Endodermal cell (in vitro differentiated cells): ENCODE results near the gene ACAD9. TPM values are rescaled to one million over a fixed set of nuclear protein-coding genes. Genes with fewer than 3 reads are reported as not detected.

Experiments used
- DNase-seq: peaks from one replicate; pipeline ENCODE4 v3.0.0-alpha.2; 2017
- H3K27ac ChIP-seq: 2 replicates; pipeline ENCODE4 v1.5.1; 2013; ENCODE audit warnings: mild to moderate bottlenecking, low read depth, low read length, moderate library complexity
- H3K27me3 ChIP-seq: 2 replicates; pipeline ENCODE4 v1.6.1; 2013; ENCODE audit warnings: mild to moderate bottlenecking, low read length, moderate library complexity; ENCODE audit not compliant: insufficient read depth, control insufficient read depth, poor library complexity, severe bottlenecking
- H3K36me3 ChIP-seq: 2 replicates; pipeline ENCODE4 v1.7.0; 2013; ENCODE audit warnings: mild to moderate bottlenecking, low read length, moderate library complexity; ENCODE audit not compliant: control insufficient read depth, insufficient read depth
- H3K4me1 ChIP-seq: one replicate; pipeline ENCODE4 v1.7.0; 2013; ENCODE audit warnings: low read length; ENCODE audit not compliant: control insufficient read depth, insufficient read depth
- H3K4me3 ChIP-seq: 2 replicates; pipeline ENCODE4 v1.5.1; 2013; ENCODE audit warnings: mild to moderate bottlenecking, low read length, moderate library complexity
- H3K9ac ChIP-seq: 2 replicates; pipeline ENCODE4 v1.6.1; 2013; ENCODE audit warnings: mild to moderate bottlenecking, low read length, moderate library complexity; ENCODE audit not compliant: poor library complexity, severe bottlenecking; ENCODE audit errors: extremely low read depth
- H3K9me3 ChIP-seq: 2 replicates; pipeline ENCODE4 v1.6.1; 2013; ENCODE audit warnings: mild to moderate bottlenecking, low read length, moderate library complexity; ENCODE audit not compliant: control insufficient read depth
- H3K27ac Mint-ChIP-seq: 2 replicates; pipeline ENCODE4 v1.8.0; 2020; ENCODE audit warnings: mixed read lengths
- H3K27me3 Mint-ChIP-seq: 2 replicates; pipeline ENCODE4 v1.8.0; 2021; ENCODE audit warnings: mild to moderate bottlenecking, mixed read lengths; ENCODE audit not compliant: insufficient read depth
- H3K36me3 Mint-ChIP-seq: 2 replicates; pipeline ENCODE4 v1.8.0; 2020; ENCODE audit warnings: low read depth, mixed read lengths
- H3K4me1 Mint-ChIP-seq: 2 replicates; pipeline ENCODE4 v1.8.0; 2020; ENCODE audit warnings: mixed read lengths
- H3K4me3 Mint-ChIP-seq: 2 replicates; pipeline ENCODE4 v1.8.0; 2020; ENCODE audit warnings: mild to moderate bottlenecking, moderate library complexity, mixed read lengths
- H3K9me3 Mint-ChIP-seq: 2 replicates; pipeline ENCODE4 v1.8.0; 2020; ENCODE audit warnings: mild to moderate bottlenecking, mixed read lengths
- CTCF ChIP-seq: fragments of 200-600 bp; sonication (generic); conservative IDR thresholded peaks from 2 replicates; pipeline ENCODE4 v1.5.0; 2021; ENCODE audit warnings: antibody characterized with exemption, mild to moderate bottlenecking
- WGBS, 2 experiments: methylation state at CpG; one replicate each; pipeline versions ENCODE4 v1.1.5 to v1.1.7; 2013; ENCODE audit warnings: missing lambda C conversion rate in 2 of 2, mixed read lengths in 1 of 2; ENCODE audit not compliant: insufficient coverage in 1 of 2, insufficient read length in 1 of 2; 5-methylcytosine and 5-hydroxymethylcytosine counted together
- total RNA-seq, 2 donors: library from RNA; stranded (reverse); fragmentation: NEBNext Ultra II Directional in 1 of 2; extraction: Animal tissue kit (Norgen Biotek cat#: 25700) in 1 of 2; gene quantifications; 2 replicates in 1 of 2; 3 replicates in 1 of 2; pipeline ENCODE4 v1.2.1, GENCODE V29; 2021

Gene ACAD9
- total RNA-seq, 2 donors from 2014 or later = 48.0 to 52.1 TPM

GRCh38 chr3:128907706-128908445, 28.5 kb downstream of the ACAD9 start:
- H3K4me1 Mint-ChIP-seq = no peaks in the 10 kb centered on the region
- Histone ChIP-seq H3K4me3 (no peak overlapping the region), H3K9ac (no peak overlapping the region), H3K27ac (no peak overlapping the region), H3K27me3 (no peaks in the 10 kb centered on the region), H3K36me3 (peaks cover 89% of the 10 kb centered on the region), H3K4me1 (no peaks in the 10 kb centered on the region), H3K9me3 (no peaks in the 10 kb centered on the region)
- DNase-seq = no peak
- H3K27ac Mint-ChIP-seq = no peak overlapping the region
- peaks cover 51% of the 10 kb centered on the region for H3K36me3 Mint-ChIP-seq
- H3K9me3 Mint-ChIP-seq = no peaks in the 10 kb centered on the region
- H3K27me3 Mint-ChIP-seq = no peaks in the 10 kb centered on the region
- TF ChIP-seq CTCF = no peak
- 95 to 96% methylated on average over 12 to 15 of the region's 15 CpGs for WGBS, 2 experiments
- H3K4me3 Mint-ChIP-seq = no peak overlapping the region

DNA sequence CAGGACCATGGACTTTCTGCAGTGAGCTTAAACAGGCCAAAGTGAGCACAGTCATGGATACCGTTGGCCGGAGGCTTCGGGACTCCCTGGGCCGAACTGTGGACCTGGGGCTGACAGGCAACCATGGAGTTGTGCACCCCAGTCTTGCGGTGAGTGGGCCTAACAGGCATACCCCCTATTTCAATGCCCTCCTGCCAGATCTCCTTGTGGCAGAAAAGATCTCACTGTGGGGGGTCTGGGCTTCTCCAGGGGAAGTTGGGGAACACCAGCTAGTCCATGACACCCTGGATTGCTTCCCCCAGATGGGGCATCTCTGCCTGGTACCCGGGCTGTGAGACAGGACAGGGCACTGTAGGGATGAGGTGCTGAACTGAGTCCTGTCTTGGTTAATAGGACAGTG, 29.5 kb downstream of the ACAD9 start:
- Histone ChIP-seq H3K27me3 (no peaks in the 10 kb centered on the region), H3K9me3 (no peaks in the 10 kb centered on the region), H3K9ac (no peak overlapping the region), H3K4me1 (no peaks in the 10 kb centered on the region), H3K4me3 (no peak overlapping the region), H3K27ac (no peak overlapping the region), H3K36me3 (peaks cover 89% of the 10 kb centered on the region)
- Mint-ChIP-seq H3K4me1 (no peaks in the 10 kb centered on the region), H3K9me3 (no peaks in the 10 kb centered on the region), H3K4me3 (no peak overlapping the region), H3K27ac (no peak overlapping the region), H3K27me3 (no peaks in the 10 kb centered on the region), H3K36me3 (peaks cover 55% of the 10 kb centered on the region)
- WGBS, 2 experiments = 92 to 97% methylated on average over 5 to 6 of the region's 6 CpGs
- no peak for TF ChIP-seq CTCF
- DNase-seq = no peak

DNA sequence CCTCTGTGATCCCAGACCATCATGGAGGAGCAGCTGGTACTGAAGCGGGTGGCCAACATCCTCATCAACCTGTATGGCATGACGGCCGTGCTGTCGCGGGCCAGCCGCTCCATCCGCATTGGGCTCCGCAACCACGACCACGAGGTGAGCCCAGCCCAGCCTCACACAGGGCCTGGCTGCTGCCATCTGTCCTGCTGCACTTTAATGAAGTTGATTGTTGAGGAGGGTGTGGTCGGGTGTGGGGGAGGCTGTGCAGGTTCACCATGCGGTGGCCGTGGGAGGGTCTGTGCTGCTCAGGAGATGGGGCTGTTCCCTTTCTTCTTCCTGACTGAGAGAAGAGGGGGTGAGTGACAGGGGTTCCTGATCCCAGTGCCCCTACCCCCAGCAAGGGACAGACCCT, 30.6 kb downstream of the ACAD9 start:
- WGBS, 2 experiments = 96 to 99% methylated on average over 10 to 13 of the region's 13 CpGs
- no peak overlapping the region for H3K9ac ChIP-seq
- Mint-ChIP-seq H3K27me3 (no peaks in the 10 kb centered on the region), H3K4me3 (no peak overlapping the region), H3K36me3 (peaks cover 56% of the 10 kb centered on the region), H3K9me3 (no peaks in the 10 kb centered on the region), H3K27ac (no peak overlapping the region), H3K4me1 (no peaks in the 10 kb centered on the region)
- no peak for TF ChIP-seq CTCF
- no peak overlapping the region for H3K4me3 ChIP-seq
- no peaks in the 10 kb centered on the region for H3K27me3 ChIP-seq
- H3K27ac ChIP-seq = no peak overlapping the region
- DNase-seq = peak; percentile 33
- no peaks in the 10 kb centered on the region for H3K4me1 ChIP-seq
- H3K36me3 ChIP-seq = peaks cover 89% of the 10 kb centered on the region
- H3K9me3 ChIP-seq = no peaks in the 10 kb centered on the region
